ENCODE results near the gene KTN1. TPM values are rescaled to one million over a fixed set of nuclear protein-coding genes. Genes with fewer than 3 reads are reported as not detected.

Gene KTN1
- total and polyA plus RNA-seq, 2 experiments from 2014 or later, result 124 to 607 TPM

- TF ChIP-seq ZNF462 (CRISPR knock-in tag; IDR thresholded peaks at IDR 0.05) (no peak), STAT1 (IDR thresholded peaks at IDR 0.05; ENCODE audit: unreplicated experiment) (no peak)
Measured at GRCh38 chr14:55556929-55557623, 22.9 kb upstream of the KTN1 start (continued).

- no peaks in the 10 kb centered on the region for H4K20me1 ChIP-seq (replicated peaks; ENCODE audit: insufficient read depth)
- TF ChIP-seq EZH2 (IDR thresholded peaks at IDR 0.05; ENCODE audit: low read depth, unreplicated experiment) (no peak), NANOG (IDR thresholded peaks at IDR 0.05; ENCODE audit: borderline replicate concordance) (no peak), JUNB (IDR thresholded peaks at IDR 0.05; ENCODE audit: unreplicated experiment) (no peak), STAT1 (IDR thresholded peaks at IDR 0.05; ENCODE audit: unreplicated experiment) (no peak), EZH2phosphoT487 (IDR thresholded peaks at IDR 0.05; ENCODE audit: unreplicated experiment) (no peak), REST (IDR thresholded peaks at IDR 0.05; ENCODE audit: unreplicated experiment) (no peak), ETS1 (IDR thresholded peaks at IDR 0.05) (no peak), CREB1 (CRISPR knock-in tag; IDR thresholded peaks at IDR 0.05; ENCODE audit: low read depth) (no peak)
Measured at GRCh38 chr14:55562135-55562534, 17.9 kb upstream of the KTN1 start.

More at GRCh38 chr14:55562135-55562534, 17.9 kb upstream of the KTN1 start:
- Histone ChIP-seq H3K79me2 (replicated peaks; ENCODE audit: insufficient read depth) (no peaks in the 10 kb centered on the region), H3K4me1 (ENCODE audit: insufficient read depth) (no peaks in the 10 kb centered on the region), H3K4me3 (no peak overlapping the region), H3F3A (replicated peaks; ENCODE audit: low read depth) (no peaks in the 10 kb centered on the region), H3K27ac (ENCODE audit: low read depth) (no peak overlapping the region), H3K27me3 (ENCODE audit: insufficient read depth) (no peaks in the 10 kb centered on the region), H3K9me2 (ENCODE audit: insufficient read depth) (no peaks in the 10 kb centered on the region), H3K4me2 (no peak overlapping the region), H3K36me3 (ENCODE audit: insufficient read depth) (no peaks in the 10 kb centered on the region), H2AFZ (no peak overlapping the region)
- Mint-ChIP-seq H3K4me3 (no peak overlapping the region), H3K27me3 (ENCODE audit: insufficient read depth, low read depth, poor library complexity) (no peaks in the 10 kb centered on the region), H3K9me3 (no peaks in the 10 kb centered on the region), H3K4me1 (no peaks in the 10 kb centered on the region), H3K27ac (no peak overlapping the region), H3K36me3 (ENCODE audit: low read depth) (no peaks in the 10 kb centered on the region)
- no peak for ATAC-seq
- no peak for DNase-seq (ENCODE audit: low spot score)
